ENCODE measurements around the gene SLC7A10.

- TF ChIP-seq CTCF (IDR thresholded peaks at IDR 0.05 in 4 of 5, conservative IDR thresholded peaks at IDR 0.05 in 1 of 5) (no peak), POLR2A (IDR thresholded peaks at IDR 0.05) (no peak)
Observed at GRCh38 chr19:33264881-33265445, 39.3 kb upstream of the SLC7A10 start.
